NCI-H774 (cell line): ENCODE measurements around the gene DSCAML1.
A peak's percentile ranks its signal among the peaks of the same experiment; 100 is the strongest.

Experiments used
- DNase-seq: peaks from one replicate; lab custom pipeline; 2025; lab: John Stamatoyannopoulos, UW

The DSCAML1 gene

GRCh38 chr11:117662255-117662654, 134.8 kb downstream of the DSCAML1 start:
- DNase-seq: no peak

GRCh38 chr11:117658809-117659208, 138.2 kb downstream of the DSCAML1 start:
- no peak for DNase-seq

- peak; percentile 25 for DNase-seq
Measured at GRCh38 chr11:117657794-117658193, 139.2 kb downstream of the DSCAML1 start.

GRCh38 chr11:117654281-117655255, 142.4 kb downstream of the DSCAML1 start:
- no peak for DNase-seq

- no peak for DNase-seq
Measured at GRCh38 chr11:117652521-117652920, 144.5 kb downstream of the DSCAML1 start.

- no peak for DNase-seq
Measured at GRCh38 chr11:117649296-117650055, 147.5 kb downstream of the DSCAML1 start.

- no peak for DNase-seq
Measured at GRCh38 chr11:117647872-117648271, 149.1 kb downstream of the DSCAML1 start.

- DNase-seq: no peak
Measured at GRCh38 chr11:117647207-117647606, 149.8 kb downstream of the DSCAML1 start.

GRCh38 chr11:117646411-117646810, 150.6 kb downstream of the DSCAML1 start:
- no peak for DNase-seq

- DNase-seq: no peak
Measured at GRCh38 chr11:117644403-117645155, 152.4 kb downstream of the DSCAML1 start.

GRCh38 chr11:117643606-117644300, 153.3 kb downstream of the DSCAML1 start:
- DNase-seq: no peak

- no peak for DNase-seq
Measured at GRCh38 chr11:117642835-117643234, 154.2 kb downstream of the DSCAML1 start.

GRCh38 chr11:117642396-117642795, 154.6 kb downstream of the DSCAML1 start:
- no peak for DNase-seq

GRCh38 chr11:117641008-117641915, 155.8 kb downstream of the DSCAML1 start:
- no peak for DNase-seq

- no peak for DNase-seq
Measured at GRCh38 chr11:117640041-117640440, 157.0 kb downstream of the DSCAML1 start.

- no peak for DNase-seq
Measured at GRCh38 chr11:117639601-117640000, 157.4 kb downstream of the DSCAML1 start.

GRCh38 chr11:117638911-117639543, 158.0 kb downstream of the DSCAML1 start:
- no peak for DNase-seq

GRCh38 chr11:117634756-117635603, 162.0 kb downstream of the DSCAML1 start:
- no peak for DNase-seq
